ENCODE measurements around the gene ATP8A1. TPM values are rescaled to one million over a fixed set of nuclear protein-coding genes. Genes with fewer than 3 reads are reported as not detected.

ATP8A1 gene
- total and polyA plus RNA-seq, 2 of the 4 experiments (the other 2 are of a cell fraction) = 0.12 to 0.36 TPM

DNA sequence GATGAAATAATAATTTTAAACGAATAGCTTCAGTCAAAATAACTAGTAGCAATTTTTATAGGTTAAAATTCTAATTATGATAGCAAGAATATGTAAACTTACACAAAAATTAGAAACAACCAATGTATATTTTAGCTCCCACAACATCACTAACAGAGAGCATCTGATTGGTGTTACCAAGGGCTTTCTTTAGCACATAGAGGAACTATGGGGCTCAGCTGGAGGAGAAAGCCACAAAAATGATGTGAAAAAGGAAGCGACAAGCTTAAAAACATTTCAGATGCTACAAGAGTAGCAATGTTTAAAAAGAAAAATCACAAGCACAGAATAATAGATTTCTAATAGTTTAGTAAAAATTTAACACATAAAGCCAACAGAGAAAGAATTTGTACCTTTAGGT, 56.3 kb downstream of the ATP8A1 start:
- DNase-seq = no peak
- Histone ChIP-seq H3K27ac (ENCODE audit: insufficient read depth, low read length) (no peak overlapping the region), H2BK120ac (ENCODE audit: low read depth, low read length) (no peak overlapping the region), H3K4ac (ENCODE audit: low read depth, low read length) (no peak overlapping the region), H2AK9ac (replicated peaks; ENCODE audit: low read depth, low read length, poor library complexity) (no peak overlapping the region), H3K9me1 (ENCODE audit: insufficient read depth, low read length) (no peaks in the 10 kb centered on the region), H3K56ac (ENCODE audit: extremely low read depth, insufficient read depth, low read length) (no peak overlapping the region), H3K4me1 (ENCODE audit: control insufficient read depth, insufficient read depth, low read length) (no peaks in the 10 kb centered on the region), H4K8ac (ENCODE audit: low read depth in 2 of 2, low read length in 2 of 2) (no peak overlapping the region), H3K14ac (replicated peaks; ENCODE audit: low read depth, low read length) (no peak overlapping the region), H3K36me3 (ENCODE audit: control insufficient read depth, insufficient read depth, low read length) (no peaks in the 10 kb centered on the region), H4K20me1 (ENCODE audit: insufficient read depth, low read length) (no peaks in the 10 kb centered on the region), H2AK5ac (ENCODE audit: low read depth, low read length) (no peak overlapping the region), H3K79me1 (ENCODE audit: low read depth in 1 of 2, low read length in 2 of 2) (no peaks in the 10 kb centered on the region), H2BK15ac (ENCODE audit: low read depth, low read length) (no peak overlapping the region), H3K9ac (ENCODE audit: low read depth, low read length) (no peak overlapping the region), H3K4me2 (ENCODE audit: low read depth, low read length) (no peak overlapping the region), H4K5ac (ENCODE audit: low read depth, low read length) (no peak overlapping the region), H3K9me3 (ENCODE audit: control insufficient read depth, insufficient read depth, low read length) (no peaks in the 10 kb centered on the region), H2BK5ac (ENCODE audit: low read depth, low read length, poor library complexity, severe bottlenecking) (no peak overlapping the region), H2AFZ (replicated peaks; ENCODE audit: low read length, poor library complexity) (no peak overlapping the region), H3K23ac (ENCODE audit: low read depth, low read length) (no peak overlapping the region), H3K27me3 (ENCODE audit: control insufficient read depth, insufficient read depth, low read length) (no peaks in the 10 kb centered on the region), H2BK20ac (ENCODE audit: low read depth, low read length) (no peak overlapping the region), H3K18ac (ENCODE audit: low read depth, low read length) (no peak overlapping the region), H4K91ac (ENCODE audit: insufficient read depth, low read depth, low read length) (no peak overlapping the region), H3K4me3 (ENCODE audit: insufficient read depth, low read depth, low read length) (no peak overlapping the region)
- ChIA-PET CTCF (no interaction called here), POLR2A (ENCODE audit: unreplicated experiment) (no interaction called here)
- dilution Hi-C loops (cut with HindIII; ENCODE audit: low sequenced_read_pairs, unreplicated experiment) (no loop called here), in situ Hi-C loops (cut with MboI; ENCODE audit: low sequenced_read_pairs) (no loop called here), intact Hi-C loops (cut with micrococcal nuclease) (no loop called here)
- no CpG with 5 or more reads among the region's 2 CpGs for WGBS, 2 experiments (ENCODE audit: extremely low coverage in 2 of 2, insufficient read length in 1 of 2)
- TF ChIP-seq BHLHE40 (IDR thresholded peaks at IDR 0.05; ENCODE audit: low read depth, low read length) (no peak), MAZ (IDR thresholded peaks at IDR 0.05; ENCODE audit: borderline replicate concordance, low read depth, low read length) (no peak), NFE2L2 (IDR thresholded peaks at IDR 0.05; ENCODE audit: low read depth, low read length) (no peak), MXI1 (IDR thresholded peaks at IDR 0.05; ENCODE audit: borderline replicate concordance, low read depth, low read length) (no peak), FOS (IDR thresholded peaks at IDR 0.05; ENCODE audit: low read depth, low read length) (no peak), MAFK (IDR thresholded peaks at IDR 0.05; ENCODE audit: low read depth, low read length) (no peak), CHD1 (IDR thresholded peaks at IDR 0.05; ENCODE audit: low read depth, low read length) (no peak), RFX5 (IDR thresholded peaks at IDR 0.05; ENCODE audit: low read depth, low read length) (no peak), RAD21 (IDR thresholded peaks at IDR 0.05; ENCODE audit: low read length) (no peak), CEBPB (IDR thresholded peaks at IDR 0.05; ENCODE audit: low read depth, low read length) (no peak), SMC3 (IDR thresholded peaks at IDR 0.05; ENCODE audit: low read depth, low read length) (no peak), RCOR1 (IDR thresholded peaks at IDR 0.05; ENCODE audit: insufficient replicate concordance, low read length) (no peak)
- TF ChIP-seq, protein P1, sequence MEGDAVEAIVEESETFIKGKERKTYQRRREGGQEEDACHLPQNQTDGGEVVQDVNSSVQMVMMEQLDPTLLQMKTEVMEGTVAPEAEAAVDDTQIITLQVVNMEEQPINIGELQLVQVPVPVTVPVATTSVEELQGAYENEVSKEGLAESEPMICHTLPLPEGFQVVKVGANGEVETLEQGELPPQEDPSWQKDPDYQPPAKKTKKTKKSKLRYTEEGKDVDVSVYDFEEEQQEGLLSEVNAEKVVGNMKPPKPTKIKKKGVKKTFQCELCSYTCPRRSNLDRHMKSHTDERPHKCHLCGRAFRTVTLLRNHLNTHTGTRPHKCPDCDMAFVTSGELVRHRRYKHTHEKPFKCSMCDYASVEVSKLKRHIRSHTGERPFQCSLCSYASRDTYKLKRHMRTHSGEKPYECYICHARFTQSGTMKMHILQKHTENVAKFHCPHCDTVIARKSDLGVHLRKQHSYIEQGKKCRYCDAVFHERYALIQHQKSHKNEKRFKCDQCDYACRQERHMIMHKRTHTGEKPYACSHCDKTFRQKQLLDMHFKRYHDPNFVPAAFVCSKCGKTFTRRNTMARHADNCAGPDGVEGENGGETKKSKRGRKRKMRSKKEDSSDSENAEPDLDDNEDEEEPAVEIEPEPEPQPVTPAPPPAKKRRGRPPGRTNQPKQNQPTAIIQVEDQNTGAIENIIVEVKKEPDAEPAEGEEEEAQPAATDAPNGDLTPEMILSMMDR (conservative IDR thresholded peaks at IDR 0.05; ENCODE audit: low read depth, low read length) = no peak
- TF ChIP-seq, protein P2, sequence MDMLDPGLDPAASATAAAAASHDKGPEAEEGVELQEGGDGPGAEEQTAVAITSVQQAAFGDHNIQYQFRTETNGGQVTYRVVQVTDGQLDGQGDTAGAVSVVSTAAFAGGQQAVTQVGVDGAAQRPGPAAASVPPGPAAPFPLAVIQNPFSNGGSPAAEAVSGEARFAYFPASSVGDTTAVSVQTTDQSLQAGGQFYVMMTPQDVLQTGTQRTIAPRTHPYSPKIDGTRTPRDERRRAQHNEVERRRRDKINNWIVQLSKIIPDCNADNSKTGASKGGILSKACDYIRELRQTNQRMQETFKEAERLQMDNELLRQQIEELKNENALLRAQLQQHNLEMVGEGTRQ (IDR thresholded peaks at IDR 0.05; ENCODE audit: low read depth, low read length) = no peak
- TF ChIP-seq, protein P3, sequence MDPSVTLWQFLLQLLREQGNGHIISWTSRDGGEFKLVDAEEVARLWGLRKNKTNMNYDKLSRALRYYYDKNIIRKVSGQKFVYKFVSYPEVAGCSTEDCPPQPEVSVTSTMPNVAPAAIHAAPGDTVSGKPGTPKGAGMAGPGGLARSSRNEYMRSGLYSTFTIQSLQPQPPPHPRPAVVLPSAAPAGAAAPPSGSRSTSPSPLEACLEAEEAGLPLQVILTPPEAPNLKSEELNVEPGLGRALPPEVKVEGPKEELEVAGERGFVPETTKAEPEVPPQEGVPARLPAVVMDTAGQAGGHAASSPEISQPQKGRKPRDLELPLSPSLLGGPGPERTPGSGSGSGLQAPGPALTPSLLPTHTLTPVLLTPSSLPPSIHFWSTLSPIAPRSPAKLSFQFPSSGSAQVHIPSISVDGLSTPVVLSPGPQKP (IDR thresholded peaks at IDR 0.05; ENCODE audit: borderline replicate concordance, low read depth, low read length) = no peak
- ATAC-seq (ENCODE audit: low read depth) = no peak
- BruUV-seq (replicated peaks) = no TSS peak

Data from IMR-90 (cell line).